ENCODE measurements around the gene ATXN7L1.

The ATXN7L1 gene, protein sequence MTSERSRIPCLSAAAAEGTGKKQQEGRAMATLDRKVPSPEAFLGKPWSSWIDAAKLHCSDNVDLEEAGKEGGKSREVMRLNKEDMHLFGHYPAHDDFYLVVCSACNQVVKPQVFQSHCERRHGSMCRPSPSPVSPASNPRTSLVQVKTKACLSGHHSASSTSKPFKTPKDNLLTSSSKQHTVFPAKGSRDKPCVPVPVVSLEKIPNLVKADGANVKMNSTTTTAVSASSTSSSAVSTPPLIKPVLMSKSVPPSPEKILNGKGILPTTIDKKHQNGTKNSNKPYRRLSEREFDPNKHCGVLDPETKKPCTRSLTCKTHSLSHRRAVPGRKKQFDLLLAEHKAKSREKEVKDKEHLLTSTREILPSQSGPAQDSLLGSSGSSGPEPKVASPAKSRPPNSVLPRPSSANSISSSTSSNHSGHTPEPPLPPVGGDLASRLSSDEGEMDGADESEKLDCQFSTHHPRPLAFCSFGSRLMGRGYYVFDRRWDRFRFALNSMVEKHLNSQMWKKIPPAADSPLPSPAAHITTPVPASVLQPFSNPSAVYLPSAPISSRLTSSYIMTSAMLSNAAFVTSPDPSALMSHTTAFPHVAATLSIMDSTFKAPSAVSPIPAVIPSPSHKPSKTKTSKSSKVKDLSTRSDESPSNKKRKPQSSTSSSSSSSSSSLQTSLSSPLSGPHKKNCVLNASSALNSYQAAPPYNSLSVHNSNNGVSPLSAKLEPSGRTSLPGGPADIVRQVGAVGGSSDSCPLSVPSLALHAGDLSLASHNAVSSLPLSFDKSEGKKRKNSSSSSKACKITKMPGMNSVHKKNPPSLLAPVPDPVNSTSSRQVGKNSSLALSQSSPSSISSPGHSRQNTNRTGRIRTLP
- total RNA-seq: 28.3 to 51.7 (median 44.4) reads per million in 4 donors

DNA sequence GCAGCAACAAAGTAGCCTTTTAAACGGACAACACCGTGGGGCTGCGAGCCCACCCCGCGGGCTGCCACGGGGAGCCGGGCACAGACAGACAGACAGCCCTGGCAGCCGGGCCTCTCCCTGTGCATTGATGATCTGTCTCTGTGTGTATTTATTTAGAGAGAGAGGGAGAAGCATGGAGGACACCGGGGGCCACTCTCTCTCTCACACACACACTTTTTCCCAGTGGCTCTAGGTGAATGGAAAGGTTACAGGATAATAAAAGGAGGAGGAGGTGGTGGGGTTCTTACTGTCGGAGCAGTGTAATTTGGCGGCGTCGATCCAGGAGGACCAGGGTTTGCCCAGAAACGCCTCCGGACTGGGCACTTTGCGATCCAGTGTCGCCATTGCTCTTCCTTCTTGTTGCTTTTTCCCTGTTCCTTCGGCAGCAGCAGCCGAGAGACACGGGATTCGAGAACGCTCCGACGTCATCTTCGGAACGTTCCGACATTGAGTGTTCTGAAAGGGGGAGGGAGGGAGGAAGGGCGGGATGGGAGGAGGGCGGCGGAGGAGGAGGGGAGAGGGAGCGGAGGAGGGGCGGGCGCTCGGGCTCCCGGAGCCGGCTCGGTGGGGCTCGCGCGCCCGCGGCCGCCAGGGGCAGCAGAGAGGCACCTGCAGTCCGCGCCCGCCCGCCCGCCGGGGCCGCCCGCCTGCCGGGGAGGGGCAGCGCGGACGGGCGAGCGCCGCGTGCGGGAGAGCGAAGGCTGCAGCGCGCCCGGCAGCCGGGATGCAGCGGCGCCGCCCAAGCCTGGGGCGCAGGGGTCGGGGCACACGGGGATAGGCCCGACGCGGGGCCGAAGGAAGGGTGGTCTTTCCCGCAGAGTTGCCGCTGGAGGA is at the start of gene ATXN7L1:
TSS of gene ATXN7L1 (minus strand) at position 509 of the 873 bp plus-strand sequence. CDS start at position 468, 41 bp downstream.
- peak; percentile 85 to 92 (median 88) for DNase-seq

DNA sequence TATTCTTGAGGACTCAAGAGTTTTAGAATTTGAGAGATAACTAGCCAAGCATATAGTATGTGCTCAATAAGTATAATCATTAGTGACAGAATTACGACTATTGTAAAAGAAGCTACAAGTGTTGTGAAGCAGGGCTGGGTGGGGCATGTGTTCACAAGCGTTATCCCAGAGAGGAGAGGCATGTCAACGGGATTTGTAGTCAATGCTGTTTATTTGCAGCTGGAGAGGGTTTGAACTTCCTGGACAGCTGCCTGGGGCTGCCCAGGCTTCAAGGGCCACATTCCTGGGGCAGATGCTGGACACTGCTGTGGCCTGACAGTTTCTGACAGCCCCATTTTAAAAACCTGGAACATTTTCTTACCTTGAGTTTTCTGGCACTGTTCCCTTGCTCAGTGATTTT is 49.7 kb upstream of the ATXN7L1 start:
- no peak for DNase-seq

DNA sequence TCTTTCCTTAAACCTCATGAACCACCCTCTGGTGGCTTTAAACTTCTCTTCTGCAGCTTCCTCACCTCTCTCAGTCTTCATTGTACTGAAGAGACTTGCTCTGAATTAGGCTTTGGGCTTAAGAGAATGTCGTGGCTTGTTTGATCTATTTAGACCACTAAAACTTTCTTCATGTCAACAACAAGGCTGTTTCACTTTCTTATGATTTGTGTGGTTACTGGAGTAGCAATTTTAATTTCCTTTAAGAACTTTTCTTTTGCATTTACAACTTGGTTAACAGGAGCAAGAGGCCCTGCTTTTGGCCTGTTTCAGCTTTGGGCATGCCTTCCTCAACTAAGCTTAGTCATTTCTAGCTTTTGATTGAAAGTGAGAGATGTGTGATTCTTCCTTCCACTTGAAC is 48.5 kb upstream of the ATXN7L1 start:
- DNase-seq: peak in 1 of 5 donors; percentile 78

DNA sequence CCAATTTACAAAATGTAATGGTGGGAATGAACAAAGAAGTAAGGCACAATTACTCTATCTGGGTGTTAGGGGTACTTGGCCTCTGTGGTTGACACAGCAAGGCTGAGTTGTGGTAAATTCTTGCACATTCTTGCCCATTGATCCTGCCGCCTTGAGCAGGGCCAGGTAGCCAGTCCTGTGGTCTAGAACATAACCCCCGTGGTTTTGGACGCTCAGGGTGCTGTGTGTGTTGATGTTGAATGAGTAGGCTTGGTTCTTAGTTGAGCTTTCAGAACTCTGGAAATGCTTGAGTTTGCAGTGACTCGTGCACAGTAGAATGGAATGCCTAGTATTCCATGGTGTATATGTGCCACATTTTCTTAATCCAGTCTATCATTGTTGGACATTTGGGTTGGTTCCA is 44.4 kb upstream of the ATXN7L1 start:
- DNase-seq: no peak

DNA sequence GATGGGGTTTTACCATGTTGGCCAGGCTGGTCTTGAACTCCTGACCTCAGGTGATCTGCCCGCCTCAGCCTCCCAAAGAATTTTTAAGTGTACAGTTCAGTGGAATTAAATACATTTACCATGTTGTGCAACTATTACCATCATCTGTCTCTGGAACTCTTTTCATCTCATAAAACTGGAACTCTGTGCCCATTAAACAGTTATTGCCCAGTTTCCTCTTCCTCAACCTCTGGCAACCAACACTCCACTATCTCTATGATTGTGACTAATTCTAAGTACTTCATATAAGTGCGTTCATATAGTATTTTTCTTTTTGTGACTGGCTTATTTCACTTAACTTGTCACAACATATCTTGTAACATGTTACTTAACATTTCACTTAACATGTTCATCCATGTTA is 41.3 kb upstream of the ATXN7L1 start:
- no peak for DNase-seq

DNA sequence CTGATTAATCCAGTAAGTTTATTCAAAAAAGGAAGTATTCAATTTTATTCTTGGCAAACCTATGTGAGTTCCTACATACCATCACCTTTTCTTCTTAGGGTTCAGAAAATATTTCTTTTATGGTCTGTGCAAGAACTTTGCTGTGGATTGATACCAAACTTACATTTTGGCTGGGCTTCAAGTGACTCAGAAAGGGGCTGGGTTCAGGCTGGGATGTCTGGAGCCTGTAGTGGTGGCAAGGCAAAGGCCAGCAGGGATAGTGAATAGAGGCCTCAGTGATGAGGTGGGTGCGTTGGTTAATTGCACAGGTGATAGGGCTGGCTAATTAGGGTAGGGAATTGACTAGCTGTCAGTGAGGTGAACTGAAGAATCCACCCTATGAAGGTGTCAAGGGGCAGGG is 40.2 kb upstream of the ATXN7L1 start:
- DNase-seq: no peak

DNA sequence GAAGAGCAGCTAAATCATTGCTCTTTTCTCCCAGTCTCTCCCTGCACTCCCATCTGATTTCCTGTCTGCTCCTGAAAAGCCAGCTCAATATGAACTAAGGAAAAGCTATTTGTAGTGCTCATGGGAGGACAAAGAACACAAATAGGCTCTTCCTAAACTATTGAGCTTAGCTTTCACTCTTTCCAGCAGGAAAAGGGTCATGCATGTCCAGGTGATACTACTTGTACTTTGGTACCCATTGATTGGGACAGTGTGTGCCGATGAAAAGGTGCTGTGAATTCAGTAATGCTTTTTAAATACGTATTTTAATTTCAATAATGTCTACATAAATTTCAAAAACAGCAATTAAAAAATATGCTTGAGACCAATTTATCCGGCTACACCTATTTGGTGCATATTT is 37.5 kb upstream of the ATXN7L1 start:
- DNase-seq: no peak

DNA sequence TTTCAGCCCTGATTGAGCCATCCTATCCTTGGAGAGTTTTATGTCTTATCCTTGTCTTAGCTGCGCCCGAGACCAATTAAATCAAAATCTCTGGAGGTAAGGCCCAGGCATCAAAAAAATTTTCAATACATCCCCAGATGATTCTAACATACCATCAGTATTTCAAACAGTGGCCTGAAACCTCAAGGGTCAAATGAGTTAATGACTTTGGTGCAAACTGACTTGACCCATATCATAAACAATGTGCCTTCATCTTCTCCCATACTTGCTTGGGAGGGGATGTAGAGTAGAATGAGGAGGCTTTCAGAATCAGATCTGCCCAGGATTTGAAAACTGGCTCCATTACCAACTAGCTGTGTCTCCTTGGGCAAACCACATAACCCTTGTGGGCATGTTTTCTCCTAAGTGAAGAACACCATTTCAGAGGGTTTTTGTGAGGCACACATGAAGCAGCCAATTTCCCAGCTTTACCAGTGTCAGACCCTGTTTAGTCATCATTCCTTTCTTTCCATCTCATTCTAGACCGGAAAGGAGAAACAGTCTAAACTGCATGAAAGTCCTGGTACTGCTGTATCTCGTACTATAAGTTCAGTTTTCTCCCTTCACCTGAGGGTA is 35.7 kb upstream of the ATXN7L1 start:
- DNase-seq: no peak

DNA sequence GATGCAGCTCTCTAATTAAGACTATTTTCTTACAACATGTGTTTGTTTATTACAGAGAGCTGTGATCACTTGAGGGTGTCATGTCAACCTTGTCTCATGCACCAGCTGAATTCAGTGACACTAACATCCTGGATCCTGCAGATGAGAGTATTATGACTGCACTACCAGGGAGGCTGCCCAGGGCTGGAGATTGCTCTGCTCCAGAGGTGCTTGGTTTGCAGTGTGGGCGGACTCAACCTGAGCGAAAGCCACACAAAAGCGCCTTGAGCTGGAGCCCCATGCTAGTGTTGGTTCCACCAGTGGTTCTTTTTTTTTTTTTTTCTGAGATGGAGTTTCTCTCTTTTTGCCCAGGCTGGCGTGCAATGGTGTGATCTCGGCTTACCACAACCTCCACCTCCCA is 33.8 kb upstream of the ATXN7L1 start:
- DNase-seq: no peak

DNA sequence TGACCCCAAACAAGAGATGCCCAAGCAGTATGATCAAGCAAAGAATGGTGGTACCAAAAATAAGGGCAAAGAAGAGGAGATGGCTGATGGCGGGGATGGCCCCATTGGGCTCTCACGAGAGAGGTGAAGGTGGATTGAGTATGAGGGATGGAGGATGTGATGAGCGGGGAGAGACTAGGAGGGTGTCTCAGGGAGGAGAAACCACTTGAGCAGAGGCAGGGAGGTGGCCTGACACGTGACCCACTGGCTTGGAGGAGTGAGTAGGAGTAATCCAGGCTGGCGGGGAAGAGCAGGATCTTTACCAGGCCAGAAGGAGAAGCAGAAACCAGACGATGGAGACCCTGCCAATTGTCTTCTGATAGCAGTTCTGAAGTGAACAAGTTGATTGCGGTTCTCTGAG is 33.3 kb upstream of the ATXN7L1 start:
- no peak for DNase-seq

DNA sequence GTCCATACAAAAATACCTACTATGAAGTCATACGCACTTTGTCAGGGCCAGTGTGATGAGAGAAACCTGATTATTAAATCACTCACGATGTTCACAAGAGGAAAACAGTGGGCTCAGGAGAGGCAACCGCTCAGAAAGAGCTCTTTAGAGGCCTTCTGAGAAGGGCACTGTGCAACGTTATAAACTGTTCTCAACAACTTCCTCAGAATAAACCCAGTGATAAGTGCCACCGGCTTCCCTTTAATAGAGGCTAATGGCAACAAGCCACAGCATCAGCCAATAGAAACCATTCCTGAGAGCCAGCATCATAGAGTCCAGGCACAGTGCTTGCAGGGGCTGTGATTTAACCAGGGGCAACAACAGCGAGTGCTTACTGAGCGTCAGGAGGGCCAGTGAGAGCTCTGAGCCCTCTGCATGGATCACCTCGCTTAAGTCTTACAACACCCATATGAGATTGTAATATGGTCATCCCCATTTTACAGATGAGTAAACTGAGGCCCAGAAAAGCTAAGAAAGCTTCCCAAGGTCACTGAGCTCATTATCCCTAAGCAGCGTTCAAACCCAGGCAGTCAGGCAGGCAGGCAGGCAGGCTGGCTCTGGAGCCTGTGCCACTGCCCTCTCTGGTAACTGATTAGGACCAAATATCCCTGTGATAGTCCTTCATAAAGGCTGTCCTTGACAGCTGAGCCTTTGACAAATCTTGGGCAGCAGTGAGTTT is 30.9 kb upstream of the ATXN7L1 start:
- DNase-seq: no peak

DNA sequence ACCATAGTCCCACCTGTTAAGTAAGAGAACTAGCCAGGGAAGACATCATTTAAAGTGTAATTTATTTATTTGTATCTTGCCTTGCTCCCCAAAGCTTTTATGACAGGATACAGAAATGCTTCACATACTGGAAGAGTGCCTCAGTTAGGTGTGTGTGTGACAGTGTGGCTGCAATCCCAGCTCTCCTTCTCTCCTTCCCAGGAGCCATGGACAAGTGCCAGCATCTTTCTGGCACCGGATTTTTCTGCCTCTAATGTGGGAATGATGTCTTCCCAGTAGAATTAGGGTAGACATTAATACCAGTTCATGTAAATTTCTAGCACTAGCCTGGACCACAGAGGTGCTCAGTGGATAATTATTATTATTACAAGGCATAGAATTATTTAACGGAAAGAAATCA is 30.3 kb upstream of the ATXN7L1 start:
- no peak for DNase-seq

DNA sequence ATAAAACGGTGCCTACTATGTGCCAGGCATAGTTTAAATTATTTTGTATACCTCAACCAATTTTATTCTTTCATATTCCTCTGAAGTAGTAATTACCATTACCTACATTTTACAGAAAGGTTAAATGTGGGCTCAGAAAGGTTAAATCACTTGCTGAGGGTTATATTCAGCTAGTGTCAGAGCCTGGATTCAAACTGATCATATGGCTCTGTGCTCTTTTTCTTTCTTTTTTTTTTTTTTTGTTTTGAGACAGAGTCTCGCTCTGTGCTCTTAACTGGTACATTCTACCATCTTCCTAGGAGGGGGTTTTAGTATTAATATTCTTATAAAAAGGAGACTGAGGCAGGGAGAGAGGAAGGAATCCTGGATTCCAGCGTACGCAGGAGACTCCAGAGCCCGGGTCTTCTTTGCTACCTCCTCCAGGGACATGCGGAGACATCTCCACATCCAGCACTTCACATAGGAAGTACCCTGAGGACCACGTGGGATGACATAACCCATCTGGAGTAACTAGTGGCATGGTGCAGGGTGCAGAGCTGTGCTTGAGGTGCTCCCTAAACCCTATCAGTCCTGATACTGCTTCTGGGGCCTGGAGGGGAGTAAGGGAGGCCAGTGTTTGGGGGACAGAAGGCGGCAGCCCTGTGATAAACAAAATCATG is 29.6 kb upstream of the ATXN7L1 start:
- DNase-seq: no peak

DNA sequence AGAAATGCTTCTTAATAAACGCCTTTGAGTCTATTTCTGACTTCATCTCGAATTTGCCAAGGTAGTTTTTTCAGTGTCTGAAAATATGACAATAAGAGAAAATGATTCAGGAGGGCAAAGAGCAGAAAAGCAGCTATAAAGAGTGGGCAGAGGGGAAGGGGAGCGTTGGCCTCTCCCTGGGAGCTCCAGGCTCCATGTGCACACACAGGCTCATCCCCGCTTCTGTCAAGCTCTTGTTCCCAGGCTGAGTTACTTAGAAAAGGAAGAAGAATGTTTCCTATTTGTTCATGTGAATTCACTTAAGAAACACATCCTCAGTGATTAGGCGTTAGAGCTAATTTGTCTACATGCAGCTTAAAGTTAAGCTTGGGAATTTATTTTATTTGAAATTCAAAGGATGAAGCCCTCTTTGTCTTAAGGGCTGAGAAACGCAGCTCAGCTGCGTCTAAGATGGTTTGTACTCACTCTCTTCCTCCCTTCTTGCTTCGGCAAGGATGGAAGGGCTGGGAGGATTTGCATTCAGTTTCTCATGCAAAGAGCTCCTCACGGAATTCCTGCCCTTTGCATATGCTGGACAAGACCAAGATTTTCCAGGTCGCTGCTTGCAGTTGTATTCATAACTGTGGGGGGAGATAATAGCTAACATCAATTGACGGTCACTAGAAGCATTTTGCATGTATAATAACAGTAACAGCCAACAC is 29.0 kb upstream of the ATXN7L1 start:
- DNase-seq: no peak

DNA sequence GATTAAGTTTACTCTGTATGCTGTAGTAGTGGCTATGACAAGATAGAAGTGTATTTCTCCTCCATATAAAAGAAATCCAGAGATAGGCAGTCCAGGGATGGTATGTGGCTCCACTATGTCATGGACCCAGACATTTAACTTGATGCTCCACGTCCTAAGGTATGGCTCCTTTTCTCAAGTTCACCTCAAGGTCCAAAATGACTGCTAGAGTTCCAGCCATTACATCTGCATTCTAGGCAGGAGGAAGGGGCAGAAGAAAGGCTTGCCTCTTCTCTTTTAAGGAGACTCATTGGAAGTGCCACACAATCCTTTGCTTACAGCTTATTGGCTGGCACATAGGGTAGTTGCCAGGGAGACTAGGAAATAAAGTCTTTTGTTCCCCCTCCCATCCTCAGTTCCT is 27.7 kb upstream of the ATXN7L1 start:
- no peak for DNase-seq

DNA sequence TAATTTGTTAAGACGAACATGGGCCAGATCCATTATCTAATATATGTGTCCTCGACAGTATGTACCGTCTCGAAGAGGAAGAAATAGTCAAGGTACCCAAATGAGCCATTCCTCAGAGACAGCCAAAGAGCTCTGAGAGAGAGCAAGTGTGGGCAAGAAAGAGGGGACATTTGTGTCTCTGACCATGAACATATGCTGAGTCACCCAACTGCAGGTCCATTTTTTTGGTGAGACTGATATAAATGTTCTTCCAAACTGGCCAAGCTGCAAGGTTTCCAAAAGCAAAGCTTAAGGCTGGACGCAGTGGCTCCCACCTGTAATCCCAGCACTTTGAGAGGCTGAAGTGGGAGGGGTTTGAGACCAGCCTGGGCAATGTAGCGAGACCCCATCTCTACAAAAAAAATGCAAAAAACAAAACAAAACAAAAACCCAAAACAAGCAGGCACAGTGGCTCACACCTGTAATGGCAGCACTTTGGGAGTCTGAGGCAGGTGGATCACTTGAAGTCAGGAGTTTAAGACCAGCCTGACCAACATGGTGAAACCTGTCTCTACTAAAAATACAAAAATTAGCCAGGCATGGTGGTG is 26.0 kb upstream of the ATXN7L1 start:
- DNase-seq: no peak

DNA sequence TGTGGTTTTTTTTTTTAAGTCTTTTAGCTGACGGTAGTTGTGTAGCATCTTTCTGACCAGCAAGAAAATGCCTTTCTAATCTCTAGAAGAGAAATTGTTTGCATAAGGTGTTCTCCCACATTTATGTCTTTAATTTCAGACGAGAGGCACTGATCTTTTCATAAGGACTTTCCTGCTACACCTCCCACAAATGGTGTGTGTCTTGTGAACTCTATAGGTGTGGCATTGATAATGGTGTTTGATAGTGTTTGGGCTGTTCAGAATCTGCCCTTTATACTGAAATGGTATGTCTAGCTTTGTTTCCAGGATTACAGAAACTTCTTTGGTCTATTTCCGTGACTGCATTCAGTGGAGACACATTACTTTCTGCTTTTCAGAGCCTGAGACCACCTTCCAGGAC is 21.6 kb upstream of the ATXN7L1 start:
- DNase-seq: no peak

DNA sequence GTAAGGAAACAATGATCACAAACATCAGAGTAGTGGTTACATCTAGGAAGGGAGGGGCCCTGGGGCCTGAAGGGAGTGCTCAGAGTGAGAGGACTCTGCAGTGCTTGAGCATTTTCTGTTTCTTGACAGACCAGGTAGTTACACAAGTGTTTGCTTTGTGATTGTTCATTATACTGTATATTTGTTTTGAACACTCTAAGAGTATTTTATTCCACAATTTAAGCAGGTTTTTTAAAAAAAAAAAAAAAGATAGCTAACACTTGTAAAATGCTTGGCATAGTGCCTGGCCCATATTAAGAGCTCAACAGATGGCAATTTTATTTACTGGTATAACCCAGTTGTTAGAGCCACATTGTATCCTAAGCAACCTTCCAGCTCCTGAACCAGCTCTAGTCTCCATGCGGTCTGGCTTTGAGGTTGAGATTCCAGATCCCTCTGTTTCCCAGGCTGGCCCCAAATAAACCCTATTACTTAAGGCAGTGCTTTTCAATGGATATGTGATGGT is 20.1 kb upstream of the ATXN7L1 start:
- DNase-seq: no peak

DNA sequence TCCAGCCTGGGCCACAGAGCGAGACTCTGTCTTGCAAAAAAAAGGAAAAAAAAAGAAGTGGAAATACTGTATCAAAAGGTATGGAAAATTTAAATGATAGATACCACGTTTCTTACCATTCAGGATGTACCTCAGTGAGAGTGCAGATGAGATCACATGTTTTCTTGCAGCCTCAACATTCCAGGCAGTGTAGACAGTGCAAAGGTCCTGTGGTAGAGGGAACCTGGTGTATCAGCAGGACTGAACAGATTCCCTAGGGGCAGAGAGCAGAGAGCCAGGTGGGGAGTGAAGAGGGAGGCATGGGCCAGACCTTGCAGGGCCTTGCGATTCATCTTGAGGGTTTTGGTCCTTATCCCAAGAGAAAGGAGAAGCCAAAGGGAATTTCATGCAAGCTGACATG is 17.7 kb upstream of the ATXN7L1 start:
- DNase-seq: no peak

DNA sequence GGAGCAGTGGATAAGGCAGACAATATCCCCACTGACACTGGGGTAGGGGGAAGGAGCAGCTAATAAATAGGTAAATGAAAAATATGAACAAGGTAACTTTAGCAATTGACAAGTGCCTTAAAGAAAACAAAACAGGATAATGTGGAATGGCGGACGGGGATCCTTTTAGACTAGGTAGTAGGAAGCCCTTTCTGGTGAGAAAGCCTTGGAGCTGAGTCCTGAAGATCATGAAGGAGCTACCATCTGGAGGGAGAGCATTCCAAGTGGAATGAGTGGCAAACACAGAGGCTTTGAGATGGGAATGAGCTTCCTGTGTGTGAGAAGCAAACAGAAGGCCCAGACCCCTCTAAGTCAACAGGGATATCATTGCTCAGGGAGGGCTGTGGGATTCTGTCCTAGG is 16.0 kb upstream of the ATXN7L1 start:
- no peak for DNase-seq
